Amygdala (tissue), 56 donors: ENCODE data around the gene TRIM14.
"Not testable (repeated sequence)": the region's sequence is repeated elsewhere in the genome, so short reads cannot be mapped to it uniquely, and the experiment has no call there.

Source experiments
- DNase-seq, 56 donors: peaks; one replicate each; lab custom pipeline; 2025; lab: John Stamatoyannopoulos, UW

TRIM14 gene

DNA sequence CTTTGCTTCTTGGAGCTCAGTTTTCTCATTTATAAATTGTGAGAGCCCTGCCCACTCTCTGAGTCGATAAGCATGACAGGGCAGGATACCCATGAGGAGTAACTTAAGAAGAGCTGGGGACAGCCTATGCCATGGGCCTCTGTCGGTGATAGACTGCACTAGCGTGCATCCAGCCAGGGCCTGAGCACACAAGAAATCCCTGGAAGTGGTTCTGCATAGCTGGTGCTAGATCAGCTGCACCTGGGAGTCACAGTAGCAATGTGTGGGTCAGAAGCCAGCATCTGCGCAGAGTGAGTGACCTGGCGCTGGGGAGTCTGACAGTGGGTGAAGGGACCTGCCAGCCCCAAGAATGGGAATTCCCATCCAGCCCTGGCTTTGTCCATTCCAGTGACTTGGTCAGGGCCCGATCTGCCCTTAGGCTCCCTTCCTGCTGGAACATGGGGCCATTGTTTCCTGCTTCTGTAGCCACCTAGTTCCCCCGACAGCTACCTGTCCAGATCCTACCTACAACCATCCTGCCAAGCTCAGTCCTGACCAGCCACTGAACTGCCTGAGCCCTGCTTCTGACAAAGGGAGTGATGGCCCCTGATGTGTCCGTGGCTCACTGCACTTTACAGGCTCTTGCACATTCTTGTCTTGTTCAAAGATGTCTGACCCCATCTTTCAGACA is 98.4 kb downstream of the TRIM14 start:
- DNase-seq: no peak

DNA sequence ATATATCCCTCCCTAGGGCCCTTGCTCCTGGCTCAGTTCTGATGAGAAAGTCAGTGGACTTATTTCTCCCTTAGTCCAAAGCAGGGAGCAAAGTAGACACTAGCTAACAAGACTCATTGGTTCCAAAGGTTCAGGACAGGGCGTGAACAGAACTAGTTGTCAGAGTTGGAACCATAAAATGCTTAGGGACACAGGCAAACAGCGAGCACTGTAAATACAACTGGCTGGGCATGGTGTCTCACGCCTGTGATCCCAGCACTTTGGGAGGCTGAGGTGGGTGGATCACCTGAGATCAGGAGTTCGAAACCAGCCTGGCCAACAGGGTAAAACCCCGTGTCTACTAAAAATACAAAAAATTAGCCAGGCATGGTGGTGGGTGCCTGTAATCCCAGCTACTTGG is 99.2 kb downstream of the TRIM14 start:
- DNase-seq: not testable (repeated sequence)
